Gastrocnemius medialis (tissue), 4 donors: Measurements from ENCODE around the gene HEATR5A.

ENCODE experiments used
- POLR2A ChIP-seq, 2 donors: fragments of 450-650 bp; IDR thresholded peaks; one replicate each; pipeline ENCODE4 v1.6.1; 2017; ENCODE audit warnings: antibody characterized with exemption in 2 of 2, mild to moderate bottlenecking in 2 of 2, moderate library complexity in 2 of 2
- TF ChIP-seq, protein P1 (sequence below), 5 experiments: fragments of 450-650 bp in 3 of 5; fragments of 200-600 bp in 2 of 5; sonication (generic) in 2 of 5; IDR thresholded peaks in 4 of 5; conservative IDR thresholded peaks in 1 of 5; 1 replicate in 4 of 5; 2 replicates in 1 of 5; pipeline ENCODE4 v1.5.1; 2016 to 2019; ENCODE audit warnings: antibody characterized with exemption in 5 of 5, mild to moderate bottlenecking in 3 of 5, moderate library complexity in 3 of 5

- TF ChIP-seq, protein P1, sequence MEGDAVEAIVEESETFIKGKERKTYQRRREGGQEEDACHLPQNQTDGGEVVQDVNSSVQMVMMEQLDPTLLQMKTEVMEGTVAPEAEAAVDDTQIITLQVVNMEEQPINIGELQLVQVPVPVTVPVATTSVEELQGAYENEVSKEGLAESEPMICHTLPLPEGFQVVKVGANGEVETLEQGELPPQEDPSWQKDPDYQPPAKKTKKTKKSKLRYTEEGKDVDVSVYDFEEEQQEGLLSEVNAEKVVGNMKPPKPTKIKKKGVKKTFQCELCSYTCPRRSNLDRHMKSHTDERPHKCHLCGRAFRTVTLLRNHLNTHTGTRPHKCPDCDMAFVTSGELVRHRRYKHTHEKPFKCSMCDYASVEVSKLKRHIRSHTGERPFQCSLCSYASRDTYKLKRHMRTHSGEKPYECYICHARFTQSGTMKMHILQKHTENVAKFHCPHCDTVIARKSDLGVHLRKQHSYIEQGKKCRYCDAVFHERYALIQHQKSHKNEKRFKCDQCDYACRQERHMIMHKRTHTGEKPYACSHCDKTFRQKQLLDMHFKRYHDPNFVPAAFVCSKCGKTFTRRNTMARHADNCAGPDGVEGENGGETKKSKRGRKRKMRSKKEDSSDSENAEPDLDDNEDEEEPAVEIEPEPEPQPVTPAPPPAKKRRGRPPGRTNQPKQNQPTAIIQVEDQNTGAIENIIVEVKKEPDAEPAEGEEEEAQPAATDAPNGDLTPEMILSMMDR (IDR thresholded peaks at IDR 0.05 in 4 of 5, conservative IDR thresholded peaks at IDR 0.05 in 1 of 5) = no peak
- TF ChIP-seq POLR2A (IDR thresholded peaks at IDR 0.05) = no peak
Observed at GRCh38 chr14:31244626-31245025, 175.7 kb downstream of the HEATR5A start.
